Peyer's patch (tissue), 4 donors: ENCODE results near the gene NBL1.

Experiments
- CTCF ChIP-seq, 6 experiments: fragments of 450-650 bp in 4 of 6; fragments of 200-600 bp in 2 of 6; sonication (generic) in 1 of 6; IDR thresholded peaks; one replicate each; pipeline ENCODE4 v1.5.1; 2017 to 2019; ENCODE audit warnings: antibody characterized with exemption in 6 of 6, mild to moderate bottlenecking in 3 of 6, moderate library complexity in 1 of 6
- POLR2A ChIP-seq, 2 donors: fragments of 450-650 bp; IDR thresholded peaks; one replicate each; pipeline ENCODE4 v1.5.1; 2017; ENCODE audit warnings: antibody characterized with exemption in 2 of 2, mild to moderate bottlenecking in 2 of 2, moderate library complexity in 2 of 2

GRCh38 chr1:19623523-19623922 lies 20.6 kb upstream of the NBL1 start:
- TF ChIP-seq CTCF (IDR thresholded peaks at IDR 0.05) (no peak), POLR2A (IDR thresholded peaks at IDR 0.05) (no peak)
